ENCODE measurements around the gene VOPP1.

DNA sequence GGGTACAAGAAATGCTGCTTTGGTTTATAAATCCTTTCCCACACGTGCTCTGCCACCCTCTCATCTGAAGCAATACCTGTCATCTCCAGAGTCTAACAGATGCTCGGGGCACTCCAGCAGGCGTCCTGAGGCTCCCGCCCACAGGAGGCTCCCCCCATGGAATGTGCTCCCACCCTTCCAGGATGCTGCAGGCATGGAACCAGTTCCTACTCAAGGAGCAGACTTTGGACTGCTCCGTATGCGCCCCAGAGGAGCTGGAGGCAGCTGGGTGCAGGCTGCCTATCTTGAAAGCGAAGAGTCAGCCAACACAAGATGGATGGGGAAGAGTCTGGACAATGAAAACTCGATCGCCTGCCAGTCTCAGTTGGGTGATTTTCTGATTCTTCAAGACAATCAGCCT is 75.4 kb downstream of the VOPP1 start:
- TF ChIP-seq EZH2phosphoT487 (conservative IDR thresholded peaks at IDR 0.05; ENCODE audit: low read length) (no peak), CTCF (IDR thresholded peaks at IDR 0.05; ENCODE audit: insufficient read depth, low read length, poor library complexity, severe bottlenecking) (no peak)
